OCI-LY3 (cell line): ENCODE results near the gene CNOT10.

Experiments
- CTCF ChIP-seq: fragments of 200-600, 300-600 bp; sonication (generic); IDR thresholded peaks from 2 replicates; pipeline ENCODE4 v1.5.1; 2014; ENCODE audit warnings: antibody characterized with exemption, low read length, low read depth
- EZH2phosphoT487 ChIP-seq: fragments of 200-600 bp; shearing (Covaris generic); IDR thresholded peaks from 2 replicates; pipeline ENCODE4 v1.6.1; 2018; ENCODE audit warnings: antibody characterized with exemption, mixed run types, low read depth

GRCh38 chr3:32758375-32758753 lies 73.4 kb downstream of the CNOT10 start:
- TF ChIP-seq CTCF = no peak
- TF ChIP-seq EZH2phosphoT487 = no peak
